Measurements from ENCODE around the gene GSTK1.

GSTK1 gene

DNA sequence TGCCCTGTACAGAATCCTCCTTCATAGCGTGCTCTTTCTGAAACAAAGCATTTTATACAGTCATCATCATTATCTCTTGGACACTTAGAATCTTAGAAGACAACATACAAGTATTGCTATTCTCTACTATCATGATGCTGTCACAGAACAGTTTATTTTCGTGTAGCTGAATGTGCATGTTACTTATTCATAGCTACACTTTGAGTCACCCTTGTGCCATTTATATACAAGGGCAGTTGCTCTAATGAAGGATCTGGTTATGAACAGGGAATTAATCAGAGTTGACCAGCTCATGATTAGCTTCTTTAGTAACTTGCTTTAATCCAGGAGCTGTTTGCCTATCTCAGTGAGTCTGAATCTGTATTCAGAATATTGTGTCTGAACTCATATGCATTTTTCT lies 36.1 kb downstream of the GSTK1 start:
- DNase-seq (ENCODE audit: low read depth), result no peak

- DNase-seq (ENCODE audit: low read depth), result no peak
Observed at GRCh38 chr7:143299840-143300239, 36.6 kb downstream of the GSTK1 start.

DNA sequence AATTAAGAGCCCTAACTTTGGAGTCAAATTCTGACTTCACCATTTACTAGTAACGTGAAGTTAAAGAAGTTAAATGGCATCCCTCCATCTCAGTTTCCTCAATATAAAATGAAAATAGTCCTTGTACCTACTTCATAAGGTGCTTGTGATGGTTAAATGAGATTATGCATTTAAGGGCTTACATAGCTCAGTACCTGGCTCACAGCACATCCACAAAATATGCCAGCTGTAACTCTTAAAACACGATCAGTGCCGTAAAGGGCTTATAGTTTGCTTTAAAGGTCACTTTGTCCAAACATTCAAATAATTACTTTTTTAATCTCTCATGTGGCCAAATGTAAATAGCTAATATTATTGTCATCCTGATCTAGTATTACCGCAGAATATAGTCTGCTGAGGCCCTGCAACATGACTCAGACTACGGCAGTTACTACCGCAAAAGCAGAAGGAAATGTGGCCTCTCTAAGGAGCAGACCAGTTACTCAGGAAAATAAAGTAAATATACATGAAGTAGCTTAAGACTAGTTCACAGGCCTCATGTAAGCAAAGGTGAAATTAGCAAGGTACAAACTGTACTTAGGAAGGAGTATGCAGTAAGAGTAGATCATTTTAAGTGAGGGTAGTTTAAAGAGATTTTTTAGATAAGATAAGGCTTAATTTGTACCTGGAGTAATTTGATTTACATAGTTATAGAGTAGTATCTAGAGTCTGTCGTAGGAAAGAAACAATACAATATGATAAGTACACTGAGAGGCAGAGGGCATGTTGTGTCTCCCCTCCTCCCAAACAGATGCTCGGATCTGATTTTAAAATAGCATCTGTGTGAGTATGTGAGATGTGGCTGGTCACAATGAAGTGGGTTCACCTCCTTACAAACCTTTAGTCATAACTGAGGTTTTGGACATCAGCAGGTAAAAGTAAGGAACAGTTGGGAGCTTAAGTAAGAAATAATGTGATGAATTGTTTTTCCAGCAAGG lies 38.0 kb downstream of the GSTK1 start:
- no peak for DNase-seq (ENCODE audit: low read depth)

DNA sequence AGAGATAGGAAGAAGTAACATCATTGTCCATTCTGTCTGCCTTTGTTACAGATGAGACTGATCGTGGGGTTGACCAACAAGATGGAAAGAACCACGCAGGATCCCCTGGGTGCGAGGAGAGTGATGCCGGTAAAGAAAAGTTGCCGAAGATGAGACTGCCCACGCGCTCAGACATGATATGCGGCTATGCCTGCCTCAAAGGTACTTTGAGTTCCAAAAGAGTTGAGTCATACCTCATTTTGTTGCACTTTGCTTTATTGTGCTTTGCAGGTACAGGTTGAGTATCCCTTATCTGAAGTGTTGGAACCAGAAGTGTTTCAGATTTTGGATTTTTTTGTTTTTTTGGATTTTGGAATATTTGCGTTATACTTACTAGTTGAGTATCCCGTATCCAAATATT lies 40.5 kb downstream of the GSTK1 start:
- DNase-seq (ENCODE audit: low read depth), result no peak

DNA sequence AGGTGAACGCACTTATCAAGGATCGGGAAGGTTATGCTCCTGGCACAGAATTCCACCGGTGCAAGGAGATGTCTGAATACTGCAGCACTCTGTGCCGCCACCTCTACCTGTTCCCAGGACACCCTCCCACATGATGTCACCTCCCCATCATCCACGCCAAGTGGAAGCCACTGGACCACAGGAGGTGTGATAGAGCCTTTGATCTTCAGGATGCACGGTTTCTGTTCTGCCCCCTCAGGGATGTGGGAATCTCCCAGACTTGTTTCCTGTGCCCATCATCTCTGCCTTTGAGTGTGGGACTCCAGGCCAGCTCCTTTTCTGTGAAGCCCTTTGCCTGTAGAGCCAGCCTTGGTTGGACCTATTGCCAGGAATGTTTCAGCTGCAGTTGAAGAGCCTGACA lies 41.7 kb downstream of the GSTK1 start:
- DNase-seq (ENCODE audit: low read depth), result no peak

DNA sequence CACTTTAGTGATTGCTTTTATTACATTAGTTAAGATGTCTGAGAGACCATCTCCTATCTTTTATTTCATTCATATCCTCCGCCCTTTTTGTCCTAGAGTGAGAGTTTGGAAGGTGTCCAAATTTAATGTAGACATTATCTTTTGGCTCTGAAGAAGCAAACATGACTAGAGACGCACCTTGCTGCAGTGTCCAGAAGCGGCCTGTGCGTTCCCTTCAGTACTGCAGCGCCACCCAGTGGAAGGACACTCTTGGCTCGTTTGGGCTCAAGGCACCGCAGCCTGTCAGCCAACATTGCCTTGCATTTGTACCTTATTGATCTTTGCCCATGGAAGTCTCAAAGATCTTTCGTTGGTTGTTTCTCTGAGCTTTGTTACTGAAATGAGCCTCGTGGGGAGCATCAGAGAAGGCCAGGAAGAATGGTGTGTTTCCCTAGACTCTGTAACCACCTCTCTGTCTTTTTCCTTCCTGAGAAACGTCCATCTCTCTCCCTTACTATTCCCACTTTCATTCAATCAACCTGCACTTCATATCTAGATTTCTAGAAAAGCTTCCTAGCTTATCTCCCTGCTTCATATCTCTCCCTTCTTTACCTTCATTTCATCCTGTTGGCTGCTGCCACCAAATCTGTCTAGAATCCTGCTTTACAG lies 42.3 kb downstream of the GSTK1 start:
- DNase-seq (ENCODE audit: low read depth), result peak; percentile 34

DNA sequence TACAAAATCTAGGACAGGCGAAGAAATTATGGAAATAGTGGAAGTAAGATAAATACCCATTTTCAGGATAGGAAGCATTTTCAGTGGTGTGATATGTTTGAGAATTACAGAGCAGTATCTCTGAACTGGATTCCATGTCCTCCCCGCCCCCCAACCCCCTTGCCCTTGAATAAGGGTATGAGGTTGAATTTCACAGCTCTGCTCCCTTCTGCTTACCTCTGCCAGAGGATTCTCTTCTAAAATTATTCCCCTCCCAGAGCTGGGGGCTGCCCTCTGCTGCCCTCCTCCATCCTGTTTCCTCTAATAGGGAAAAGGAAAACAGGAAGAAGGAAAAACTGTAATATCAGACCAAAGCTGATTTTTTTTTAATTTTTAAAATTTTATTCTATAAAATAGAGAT lies 45.4 kb downstream of the GSTK1 start:
- DNase-seq (ENCODE audit: low read depth), result no peak

DNA sequence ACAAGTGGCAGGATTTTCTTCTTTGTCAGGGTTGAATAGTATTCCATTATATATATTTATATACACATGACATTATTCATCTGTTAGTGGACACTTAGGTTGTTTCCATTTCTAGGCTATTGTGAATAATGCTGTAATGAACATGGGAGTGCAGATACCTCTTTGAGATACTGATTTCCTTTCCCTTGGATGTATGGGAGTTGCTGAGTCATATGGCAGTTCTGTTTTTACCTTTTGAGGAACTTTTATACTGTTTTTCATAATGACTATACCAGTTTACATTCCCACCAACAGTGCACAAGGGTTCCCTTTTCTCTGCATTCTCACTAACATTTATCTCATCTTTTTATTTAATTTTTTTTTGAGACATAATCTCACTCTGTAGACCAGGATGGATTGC lies 50.9 kb downstream of the GSTK1 start:
- DNase-seq (ENCODE audit: low read depth), result no peak

- DNase-seq (ENCODE audit: low read depth), result no peak
Observed at GRCh38 chr7:143315776-143316175, 52.5 kb downstream of the GSTK1 start, which contains the start of gene CLCN1. Gene CLCN1, plus strand, starts transcription at chr7:143316111. Its CDS starts 102 bp downstream, at chr7:143316213.

DNA sequence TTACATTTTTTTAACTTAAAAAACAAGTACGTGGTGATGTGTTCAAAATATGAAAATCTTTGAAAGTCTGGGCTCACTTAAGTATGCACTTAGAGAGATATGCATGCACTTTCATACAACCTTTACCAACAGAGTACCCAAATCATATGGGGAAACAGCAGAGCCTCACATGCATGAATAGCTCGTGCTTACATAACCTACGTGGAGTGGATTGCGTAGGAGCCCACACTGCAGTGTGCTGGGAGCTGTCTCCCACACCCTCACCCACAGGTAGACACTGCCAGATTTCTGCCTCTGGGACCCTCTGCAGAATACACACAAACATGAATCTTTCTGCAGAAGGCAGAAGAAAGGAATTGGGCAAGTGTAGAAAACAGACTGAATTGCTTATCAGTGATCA lies 53.3 kb downstream of the GSTK1 start:
- DNase-seq (ENCODE audit: low read depth), result no peak

DNA sequence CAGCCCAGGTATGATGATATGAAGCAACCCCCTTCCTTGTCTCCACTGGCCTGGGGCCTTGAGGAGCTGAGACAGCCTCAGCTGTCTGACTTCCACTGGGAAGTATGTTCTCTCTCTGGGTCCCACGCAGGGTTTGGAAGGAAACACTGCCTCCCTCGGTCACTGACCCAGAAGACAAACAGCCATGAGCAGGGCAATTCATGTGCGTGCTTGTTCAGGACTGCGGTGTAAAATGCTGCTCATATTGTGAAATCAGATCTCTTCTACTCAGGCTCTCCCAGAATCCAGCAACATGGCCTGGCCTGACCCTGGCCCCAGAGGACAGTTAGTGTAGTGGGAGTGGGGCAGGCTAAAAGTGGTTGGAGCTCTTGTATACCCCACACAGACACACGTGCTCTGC lies 55.4 kb downstream of the GSTK1 start:
- DNase-seq (ENCODE audit: low read depth), result no peak

Measured in stimulated activated CD8-positive, alpha-beta memory T cell treated with anti-CD3 and anti-CD28 coated beads, Interleukin-15, amount 100 ng/mL, for 24 hours (primary cell).